Effector CD4-positive, alpha-beta T cell (primary cell): ENCODE measurements around the gene TBP.
"Not testable (repeated sequence)": the region's sequence is repeated elsewhere in the genome, so short reads cannot be mapped to it uniquely, and the experiment has no call there.

ENCODE experiments used
- DNase-seq: peaks from one replicate; pipeline ENCODE4 v3.0.0-alpha.2; 2020

Gene TBP

GRCh38 chr6:170612256-170612804 is 58.2 kb downstream of the TBP start:
- DNase-seq = not testable (repeated sequence)

GRCh38 chr6:170616020-170616554 is 61.9 kb downstream of the TBP start:
- not testable (repeated sequence) for DNase-seq
